NCI-H510A (cell line): ENCODE data around the gene ORC3.

Source experiments
- DNase-seq: peaks from one replicate; lab custom pipeline; 2025; lab: John Stamatoyannopoulos, UW

ORC3 gene

GRCh38 chr6:87589693-87590416, at the start of gene ORC3, which contains the start of gene RARS2:
ORC3 (plus strand) TSS chr6:87590135; CDS start chr6:87590169, 34 bp downstream.
RARS2 (minus strand) TSS chr6:87589987; CDS start chr6:87589957, 30 bp downstream.
- DNase-seq = peak; percentile 81

- no peak for DNase-seq
Observed at GRCh38 chr6:87540539-87540938, 49.4 kb upstream of the ORC3 start.

- no peak for DNase-seq
Observed at GRCh38 chr6:87541041-87541440, 48.9 kb upstream of the ORC3 start.

- DNase-seq = no peak
Observed at GRCh38 chr6:87541744-87542143, 48.2 kb upstream of the ORC3 start.

- no peak for DNase-seq
Observed at GRCh38 chr6:87543696-87544473, 46.0 kb upstream of the ORC3 start.

GRCh38 chr6:87544474-87544735, 45.5 kb upstream of the ORC3 start:
- no peak for DNase-seq

- DNase-seq = no peak
Observed at GRCh38 chr6:87551799-87552198, 38.1 kb upstream of the ORC3 start.

GRCh38 chr6:87553159-87553765, 36.7 kb upstream of the ORC3 start:
- DNase-seq = no peak

- DNase-seq = no peak
Observed at GRCh38 chr6:87555506-87555905, 34.4 kb upstream of the ORC3 start.

- DNase-seq = no peak
Observed at GRCh38 chr6:87558446-87558845, 31.5 kb upstream of the ORC3 start.

- no peak for DNase-seq
Observed at GRCh38 chr6:87561017-87561416, 28.9 kb upstream of the ORC3 start.

GRCh38 chr6:87572021-87572420, 17.9 kb upstream of the ORC3 start:
- no peak for DNase-seq

GRCh38 chr6:87572883-87573282, 17.1 kb upstream of the ORC3 start:
- DNase-seq = no peak

- DNase-seq = no peak
Observed at GRCh38 chr6:87573307-87574024, 16.5 kb upstream of the ORC3 start.

GRCh38 chr6:87574237-87574804, 15.6 kb upstream of the ORC3 start:
- DNase-seq = peak; percentile 45

- DNase-seq = peak; percentile 19
Observed at GRCh38 chr6:87575423-87575822, 14.5 kb upstream of the ORC3 start.

GRCh38 chr6:87583822-87584221, 6.1 kb upstream of the ORC3 start:
- DNase-seq = no peak

GRCh38 chr6:87586371-87587077, 3.4 kb upstream of the ORC3 start:
- DNase-seq = no peak

- no peak for DNase-seq
Observed at GRCh38 chr6:87588756-87589407, 1.1 kb upstream of the ORC3 start.

- DNase-seq = no peak
Observed at GRCh38 chr6:87590417-87590880, 514 bp downstream of the ORC3 start.

- DNase-seq = no peak
Observed at GRCh38 chr6:87590990-87591389, 1.1 kb downstream of the ORC3 start.
